T-cell (primary cell): Measurements from ENCODE around the gene CYP46A1. TPM values are rescaled to one million over a fixed set of nuclear protein-coding genes. Genes with fewer than 3 reads are reported as not detected.
"Not testable (repeated sequence)": the region's sequence is repeated elsewhere in the genome, so short reads cannot be mapped to it uniquely, and the experiment has no call there.

Source experiments
- ATAC-seq, 4 experiments: fragments of 200-7000 bp in 3 of 4; fragments of 150-1000 bp in 1 of 4; cut with Tn5 transposase; replicated peaks in 1 of 4; 1 replicate in 3 of 4; 2 replicates in 1 of 4; pipeline ENCODE4 v1.10.0; 2021; ENCODE audit warnings: moderate library complexity in 3 of 4, mild to moderate bottlenecking in 2 of 4, moderate number of reproducible peaks in 1 of 4
- CTCF ChIA-PET, 2 donors: fragments of 300-600 bp; sonication (Branson Sonifier 250); formaldehyde crosslinking; loops; one replicate each; lab custom pipeline; 2022; ENCODE audit warnings: antibody characterized with exemption in 2 of 2; lab: Charles Lee
- POLR2A ChIA-PET, 2 donors: fragments of 300-600 bp; sonication (Branson Sonifier 250); formaldehyde crosslinking; loops; one replicate each; lab custom pipeline; 2022; ENCODE audit warnings: antibody characterized with exemption in 2 of 2; lab: Charles Lee
- DNase-seq, 35 experiments: peaks; one replicate each; pipeline versions ENCODE4 v3.0.0 to v3.0.0-alpha.2; 2013 to 2023
- H3K27ac ChIP-seq: one replicate; pipeline ENCODE4 v1.5.1; 2013; ENCODE audit warnings: low read length
- H3K27me3 ChIP-seq, 2 experiments: replicated peaks in 1 of 2; 1 replicate in 1 of 2; 2 replicates in 1 of 2; pipeline versions ENCODE4 v1.6.1 to v1.7.0; 2013; ENCODE audit warnings: low read length in 1 of 2, mixed read lengths in 1 of 2; ENCODE audit not compliant: control insufficient read depth in 2 of 2, insufficient read depth in 2 of 2; ENCODE audit errors: extremely low read depth in 1 of 2
- H3K36me3 ChIP-seq, 2 donors: 1 replicate in 1 of 2; 2 replicates in 1 of 2; pipeline versions ENCODE4 v1.6.1 to v1.7.0; 2013; ENCODE audit warnings: low read length in 1 of 2; ENCODE audit not compliant: control insufficient read depth in 2 of 2, insufficient read depth in 1 of 2; ENCODE audit errors: extremely low read depth in 1 of 2
- H3K4me1 ChIP-seq, 2 experiments: 1 replicate in 1 of 2; 2 replicates in 1 of 2; pipeline versions ENCODE4 v1.6.1 to v1.7.0; 2013; ENCODE audit warnings: low read length in 2 of 2, mixed read lengths in 1 of 2; ENCODE audit not compliant: insufficient read depth in 2 of 2, control insufficient read depth in 1 of 2; ENCODE audit errors: extremely low read depth in 1 of 2
- H3K4me3 ChIP-seq, 2 donors: 1 replicate in 1 of 2; 2 replicates in 1 of 2; pipeline versions ENCODE4 v1.5.1 to v1.7.0; 2013; ENCODE audit warnings: mild to moderate bottlenecking in 2 of 2, low read length in 1 of 2, moderate library complexity in 1 of 2; ENCODE audit not compliant: control insufficient read depth in 1 of 2; ENCODE audit errors: extremely low read depth in 1 of 2
- H3K9me3 ChIP-seq: 2 replicates; pipeline ENCODE4 v1.7.0; 2013
- H3K27ac Mint-ChIP-seq, 2 donors: one replicate each; pipeline ENCODE4 v1.8.0; 2020 to 2021; ENCODE audit warnings: mild to moderate bottlenecking in 2 of 2, mixed read lengths in 2 of 2
- H3K27me3 Mint-ChIP-seq, 2 donors: one replicate each; pipeline ENCODE4 v1.8.0; 2021 to 2022; ENCODE audit warnings: mixed read lengths in 2 of 2
- H3K36me3 Mint-ChIP-seq: one replicate; pipeline ENCODE4 v1.8.0; 2021; ENCODE audit warnings: mixed read lengths
- H3K4me1 Mint-ChIP-seq, 3 donors: one replicate each; pipeline ENCODE4 v1.8.0; 2020 to 2022; ENCODE audit warnings: mixed read lengths in 3 of 3, mild to moderate bottlenecking in 1 of 3
- H3K4me3 Mint-ChIP-seq, 3 donors: one replicate each; pipeline ENCODE4 v1.8.0; 2020 to 2022; ENCODE audit warnings: mild to moderate bottlenecking in 3 of 3, mixed read lengths in 3 of 3, moderate library complexity in 3 of 3
- H3K9me3 Mint-ChIP-seq, 3 donors: one replicate each; pipeline ENCODE4 v1.8.0; 2020 to 2022; ENCODE audit warnings: mixed read lengths in 3 of 3
- WGBS: methylation state at CpG from one replicate; pipeline ENCODE4 v1.1.5; 2013; ENCODE audit warnings: missing lambda C conversion rate; ENCODE audit not compliant: insufficient coverage; 5-methylcytosine and 5-hydroxymethylcytosine counted together
- total RNA-seq, 35 experiments: library from RNA in 6 of 35; stranded (reverse) in 6 of 35; fragments of 120-200 nt in 1 of 35; gene quantifications; one replicate each; pipeline versions ENCODE4 v1.2.1 to v1.2.4 and lab custom pipeline; 2013 to 2026

The CYP46A1 gene
- total RNA-seq, 5 donors from 2014 or later (not counting 1 experiment from before 2014, with no cell fraction given) = 0.10 to 0.51 (median 0.39) TPM

- Histone ChIP-seq H3K27me3 (peaks cover 5 to 68% of the 10 kb centered on the region in 2 experiments), H3K4me3 (no peak overlapping the region), H3K36me3 (no peaks in the 10 kb centered on the region), H3K9me3 (no peaks in the 10 kb centered on the region), H3K4me1 (no peaks in the 10 kb centered on the region), H3K27ac (no peak overlapping the region)
- ATAC-seq (no peak), DNase-seq (no peak)
- WGBS = 82% methylated on average over 2 of the region's 4 CpGs
- H3K27ac Mint-ChIP-seq = no peak overlapping the region
- H3K36me3 Mint-ChIP-seq = no peaks in the 10 kb centered on the region
- peaks cover 48 to 54% of the 10 kb centered on the region in 2 donors for H3K27me3 Mint-ChIP-seq
- no peak overlapping the region for H3K4me3 Mint-ChIP-seq
- H3K9me3 Mint-ChIP-seq = no peaks in the 10 kb centered on the region
- peaks cover 4 to 7% (median 6%) of the 10 kb centered on the region in 3 donors for H3K4me1 Mint-ChIP-seq
- CTCF ChIA-PET = no interaction called here
- POLR2A ChIA-PET = no interaction called here
Measured at GRCh38 chr14:99660794-99661193, 23.3 kb upstream of the CYP46A1 start.

- H3K9me3 ChIP-seq, H3K4me1 ChIP-seq, H3K9me3 Mint-ChIP-seq, H3K4me3 ChIP-seq, DNase-seq, H3K36me3 Mint-ChIP-seq, H3K27ac Mint-ChIP-seq, ATAC-seq, H3K4me3 Mint-ChIP-seq, H3K27ac ChIP-seq, CTCF ChIA-PET, H3K4me1 Mint-ChIP-seq, H3K36me3 ChIP-seq: not testable (repeated sequence)
- peaks cover 5 to 66% of the 10 kb centered on the region in 2 experiments for H3K27me3 ChIP-seq
- peaks cover 44 to 51% of the 10 kb centered on the region in 2 donors for H3K27me3 Mint-ChIP-seq
- POLR2A ChIA-PET = interaction anchor here in 1 of 2 donors (0.7 kb wide), 1 partner anchor 142 kb away, joined by 4 read pairs; no protein-coding TSS in a partner anchor
Measured at GRCh38 chr14:99661206-99661605, 22.9 kb upstream of the CYP46A1 start.

GRCh38 chr14:99662846-99663245 is 21.3 kb upstream of the CYP46A1 start:
- H3K27me3 Mint-ChIP-seq = peaks cover 35 to 44% of the 10 kb centered on the region in 2 donors
- H3K27ac Mint-ChIP-seq = no peak overlapping the region
- no peaks in the 10 kb centered on the region for H3K36me3 Mint-ChIP-seq
- 84% methylated on average over 8 of the region's 10 CpGs for WGBS
- no peaks in the 10 kb centered on the region for H3K9me3 Mint-ChIP-seq
- Histone ChIP-seq H3K27ac (no peak overlapping the region), H3K4me1 (no peaks in the 10 kb centered on the region), H3K27me3 (peaks cover 2 to 62% of the 10 kb centered on the region in 2 experiments), H3K36me3 (no peaks in the 10 kb centered on the region), H3K9me3 (no peaks in the 10 kb centered on the region), H3K4me3 (no peak overlapping the region)
- ChIA-PET POLR2A (no interaction called here), CTCF (no interaction called here)
- no peak overlapping the region for H3K4me3 Mint-ChIP-seq
- peaks cover 4 to 7% (median 6%) of the 10 kb centered on the region in 3 donors for H3K4me1 Mint-ChIP-seq
- DNase-seq (no peak), ATAC-seq (no peak)

- Histone ChIP-seq H3K27me3 (peaks cover 0 to 65% of the 10 kb centered on the region in 2 experiments), H3K4me1 (no peaks in the 10 kb centered on the region), H3K9me3 (no peaks in the 10 kb centered on the region), H3K36me3 (no peaks in the 10 kb centered on the region), H3K27ac (no peak overlapping the region), H3K4me3 (no peak overlapping the region)
- H3K27me3 Mint-ChIP-seq = peaks cover 28 to 38% of the 10 kb centered on the region in 2 donors
- peaks cover 4 to 7% (median 6%) of the 10 kb centered on the region in 3 donors for H3K4me1 Mint-ChIP-seq
- POLR2A ChIA-PET = no interaction called here
- no peak overlapping the region for H3K4me3 Mint-ChIP-seq
- H3K27ac Mint-ChIP-seq = no peak overlapping the region
- 83% methylated on average over 2 of the region's 12 CpGs for WGBS
- no peaks in the 10 kb centered on the region for H3K36me3 Mint-ChIP-seq
- CTCF ChIA-PET = no interaction called here
- ATAC-seq (no peak), DNase-seq (no peak)
- H3K9me3 Mint-ChIP-seq = no peaks in the 10 kb centered on the region
Measured at GRCh38 chr14:99663386-99664057, 20.6 kb upstream of the CYP46A1 start.

- Histone ChIP-seq H3K9me3 (no peaks in the 10 kb centered on the region), H3K36me3 (no peaks in the 10 kb centered on the region), H3K27ac (no peak overlapping the region), H3K27me3 (peaks cover 0 to 58% of the 10 kb centered on the region in 2 experiments), H3K4me1 (no peaks in the 10 kb centered on the region), H3K4me3 (no peak overlapping the region)
- 66% methylated on average over 5 of the region's 8 CpGs for WGBS
- DNase-seq (no peak), ATAC-seq (no peak)
- Mint-ChIP-seq H3K9me3 (no peaks in the 10 kb centered on the region), H3K27me3 (peaks cover 23 to 34% of the 10 kb centered on the region in 2 donors), H3K36me3 (no peaks in the 10 kb centered on the region), H3K4me1 (peaks cover 4 to 6% (median 4%) of the 10 kb centered on the region in 3 donors), H3K27ac (no peak overlapping the region), H3K4me3 (no peak overlapping the region)
- ChIA-PET CTCF (no interaction called here), POLR2A (no interaction called here)
Measured at GRCh38 chr14:99664058-99664936, 19.8 kb upstream of the CYP46A1 start.

- H3K36me3 ChIP-seq = no peaks in the 10 kb centered on the region
- POLR2A ChIA-PET = no interaction called here
- Mint-ChIP-seq H3K9me3 (no peaks in the 10 kb centered on the region), H3K27ac (no peak overlapping the region), H3K27me3 (peaks cover 23 to 34% of the 10 kb centered on the region in 2 donors), H3K4me1 (peaks cover 4 to 5% (median 4%) of the 10 kb centered on the region in 3 donors), H3K36me3 (no peaks in the 10 kb centered on the region), H3K4me3 (no peak overlapping the region)
- no peaks in the 10 kb centered on the region for H3K4me1 ChIP-seq
- no peak for DNase-seq
- H3K9me3 ChIP-seq = no peaks in the 10 kb centered on the region
- peaks cover 0 to 52% of the 10 kb centered on the region in 2 experiments for H3K27me3 ChIP-seq
- ATAC-seq = no peak
- H3K27ac ChIP-seq = no peak overlapping the region
- WGBS = 82% methylated on average over 4 of the region's 12 CpGs
- H3K4me3 ChIP-seq = no peak overlapping the region
- CTCF ChIA-PET = no interaction called here
Measured at GRCh38 chr14:99664937-99665273, 19.2 kb upstream of the CYP46A1 start.
